Trophoblast cell (in vitro differentiated cells and primary cell): ENCODE measurements around the gene APOF.

Source experiments
- DNase-seq, 2 donors: peaks; one replicate each; pipeline ENCODE4 v3.0.0-alpha.2; 2016
- H2AFZ ChIP-seq: 2 replicates; pipeline ENCODE4 v1.6.1; 2013; ENCODE audit warnings: low read length, moderate library complexity, mild to moderate bottlenecking; ENCODE audit not compliant: insufficient read depth, poor library complexity
- H2AK5ac ChIP-seq: 2 replicates; pipeline ENCODE4 v1.6.1; 2013; ENCODE audit warnings: mild to moderate bottlenecking, low read length
- H2BK120ac ChIP-seq: 2 replicates; pipeline ENCODE4 v1.6.1; 2013; ENCODE audit warnings: low read length, mild to moderate bottlenecking, moderate library complexity; ENCODE audit not compliant: insufficient read depth, poor library complexity
- H2BK12ac ChIP-seq: 2 replicates; pipeline ENCODE4 v1.6.1; 2013; ENCODE audit warnings: mild to moderate bottlenecking, low read length, moderate library complexity
- H2BK5ac ChIP-seq: 2 replicates; pipeline ENCODE4 v1.6.1; 2013; ENCODE audit warnings: low read length, low read depth, moderate library complexity, mild to moderate bottlenecking; ENCODE audit not compliant: poor library complexity
- H3K14ac ChIP-seq: 2 replicates; pipeline ENCODE4 v1.6.1; 2013; ENCODE audit warnings: mild to moderate bottlenecking, low read length
- H3K18ac ChIP-seq: 2 replicates; pipeline ENCODE4 v1.6.1; 2013; ENCODE audit warnings: mild to moderate bottlenecking, low read length
- H3K23ac ChIP-seq: 2 replicates; pipeline ENCODE4 v1.6.1; 2013; ENCODE audit warnings: low read length
- H3K27ac ChIP-seq: 2 replicates; pipeline ENCODE4 v1.5.1; 2013; ENCODE audit warnings: low read depth, mild to moderate bottlenecking, inconsistent platforms, low read length, moderate library complexity
- H3K27me3 ChIP-seq: 2 replicates; pipeline ENCODE4 v1.6.1; 2013; ENCODE audit warnings: inconsistent platforms, mild to moderate bottlenecking, low read length, moderate library complexity; ENCODE audit not compliant: insufficient read depth
- H3K36me3 ChIP-seq, 2 experiments: 1 replicate in 1 of 2; 2 replicates in 1 of 2; pipeline ENCODE4 v1.6.1; 2013; ENCODE audit warnings: low read length in 2 of 2, mild to moderate bottlenecking in 2 of 2, moderate library complexity in 1 of 2; ENCODE audit not compliant: insufficient read depth in 2 of 2, control insufficient read depth in 1 of 2
- H3K4ac ChIP-seq: 2 replicates; pipeline ENCODE4 v1.6.1; 2013; ENCODE audit warnings: low read depth, mild to moderate bottlenecking, low read length, moderate library complexity
- H3K4me1 ChIP-seq, 2 experiments: 1 replicate in 1 of 2; 2 replicates in 1 of 2; pipeline ENCODE4 v1.6.1; 2013; ENCODE audit warnings: low read length in 2 of 2, mild to moderate bottlenecking in 2 of 2, moderate library complexity in 1 of 2; ENCODE audit not compliant: insufficient read depth in 2 of 2, control insufficient read depth in 1 of 2
- H3K4me2 ChIP-seq: 2 replicates; pipeline ENCODE4 v1.6.1; 2013; ENCODE audit warnings: inconsistent platforms, mild to moderate bottlenecking, low read length, moderate library complexity
- H3K4me3 ChIP-seq: 2 replicates; pipeline ENCODE4 v1.5.1; 2013; ENCODE audit warnings: mild to moderate bottlenecking, low read depth, low read length, inconsistent platforms
- H3K79me1 ChIP-seq: one replicate; pipeline ENCODE4 v1.6.1; 2013; ENCODE audit warnings: low read length
- H3K79me2 ChIP-seq: 2 replicates; pipeline ENCODE4 v1.6.1; 2013; ENCODE audit warnings: low read length, mild to moderate bottlenecking; ENCODE audit not compliant: control insufficient read depth, insufficient read depth, poor library complexity
- H3K9ac ChIP-seq: 2 replicates; pipeline ENCODE4 v1.6.1; 2013; ENCODE audit warnings: mild to moderate bottlenecking, low read length
- H3K9me3 ChIP-seq: 2 replicates; pipeline ENCODE4 v1.6.1; 2013; ENCODE audit warnings: low read depth, mild to moderate bottlenecking, control low read depth, inconsistent platforms, low read length; ENCODE audit not compliant: insufficient read depth
- H4K12ac ChIP-seq: 2 replicates; pipeline ENCODE4 v1.6.1; 2013; ENCODE audit warnings: low read depth, mild to moderate bottlenecking, low read length, moderate library complexity
- H4K8ac ChIP-seq: 2 replicates; pipeline ENCODE4 v1.6.1; 2013; ENCODE audit warnings: low read depth, mild to moderate bottlenecking, low read length, moderate library complexity
- H4K91ac ChIP-seq: one replicate; pipeline ENCODE4 v1.6.1; 2013; ENCODE audit warnings: low read depth, mild to moderate bottlenecking, low read length, moderate library complexity
- WGBS: extraction: QIAGEN DNeasy Blood & Tissue Kit; methylation state at CpG from one replicate; pipeline ENCODE4 v1.1.7; 2013; ENCODE audit warnings: missing lambda C conversion rate; ENCODE audit not compliant: insufficient read length, insufficient coverage; ENCODE audit errors: extremely low coverage; 5-methylcytosine and 5-hydroxymethylcytosine counted together

Gene APOF

DNA sequence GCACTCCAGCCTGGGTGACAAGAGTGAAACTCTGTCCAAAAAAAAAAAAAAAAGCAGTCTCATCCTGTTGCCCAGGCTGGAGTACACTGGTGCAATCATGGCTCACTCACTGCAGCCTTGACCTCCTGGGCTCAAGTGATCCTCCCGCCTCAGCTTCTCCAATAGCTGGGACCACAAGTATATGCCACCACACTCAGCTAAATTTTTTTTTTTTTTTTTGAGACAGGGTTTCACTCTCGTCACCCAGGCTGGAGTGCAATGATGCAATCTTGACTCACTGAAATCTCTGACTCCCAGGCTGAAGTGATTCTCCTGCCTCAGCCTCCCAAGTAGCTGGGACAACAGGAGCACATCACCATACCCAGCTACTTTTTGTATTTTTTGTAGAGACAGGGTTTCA is 41.6 kb downstream of the APOF start:
- Histone ChIP-seq H3K4me2 (no peak overlapping the region), H4K8ac (no peak overlapping the region), H4K91ac (no peak overlapping the region), H2BK120ac (no peak overlapping the region), H2AFZ (no peak overlapping the region), H3K79me2 (no peaks in the 10 kb centered on the region), H3K4ac (no peak overlapping the region), H2BK12ac (no peak overlapping the region), H3K27me3 (no peaks in the 10 kb centered on the region), H3K9me3 (no peaks in the 10 kb centered on the region), H3K23ac (no peak overlapping the region), H3K18ac (no peak overlapping the region), H2AK5ac (no peak overlapping the region), H2BK5ac (no peak overlapping the region), H3K36me3 (peaks cover 2 to 7% of the 10 kb centered on the region in 2 experiments), H3K4me3 (no peak overlapping the region), H3K9ac (no peak overlapping the region), H3K27ac (no peak overlapping the region), H3K79me1 (peaks cover 1% of the 10 kb centered on the region), H4K12ac (no peak overlapping the region), H3K4me1 (peaks cover 2 to 4% of the 10 kb centered on the region in 2 experiments), H3K14ac (no peak overlapping the region)
- WGBS = no CpG with 5 or more reads among the region's 2 CpGs
- DNase-seq = peak; percentile 32 to 62

DNA sequence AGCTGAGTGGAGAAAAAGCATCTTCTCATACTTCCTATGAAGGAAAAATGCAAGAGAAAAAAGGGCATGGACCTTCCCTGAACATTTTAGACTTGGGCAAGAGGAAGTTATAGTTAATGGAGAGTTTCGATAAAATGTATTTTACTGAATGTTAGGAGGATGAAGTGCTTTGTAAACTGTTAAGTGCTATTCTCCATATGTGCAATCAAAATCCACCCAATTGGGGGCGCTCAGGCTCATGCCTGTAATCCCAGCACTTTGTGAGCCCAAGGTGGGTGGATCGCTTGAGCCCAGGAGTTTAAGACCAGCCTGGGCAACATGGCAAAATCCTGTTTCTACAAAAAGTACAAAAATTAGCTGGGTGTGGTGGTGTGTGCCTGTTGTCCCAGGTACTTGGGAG is 45.0 kb downstream of the APOF start:
- Histone ChIP-seq H2BK120ac (no peak overlapping the region), H2AK5ac (no peak overlapping the region), H3K9me3 (no peaks in the 10 kb centered on the region), H4K91ac (no peak overlapping the region), H3K23ac (no peak overlapping the region), H3K27ac (no peak overlapping the region), H3K4me3 (no peak overlapping the region), H3K4me1 (peaks cover 6 to 8% of the 10 kb centered on the region in 2 experiments), H3K14ac (no peak overlapping the region), H2AFZ (no peak overlapping the region), H3K79me2 (peaks cover 12% of the 10 kb centered on the region), H3K4ac (no peak overlapping the region), H4K12ac (no peak overlapping the region), H4K8ac (no peak overlapping the region), H3K79me1 (peaks cover 9% of the 10 kb centered on the region), H3K18ac (no peak overlapping the region), H3K27me3 (no peaks in the 10 kb centered on the region), H2BK12ac (no peak overlapping the region), H2BK5ac (no peak overlapping the region), H3K4me2 (no peak overlapping the region), H3K9ac (no peak overlapping the region), H3K36me3 (peaks cover 6 to 10% of the 10 kb centered on the region in 2 experiments)
- DNase-seq = no peak
- no CpG with 5 or more reads among the region's 3 CpGs for WGBS

DNA sequence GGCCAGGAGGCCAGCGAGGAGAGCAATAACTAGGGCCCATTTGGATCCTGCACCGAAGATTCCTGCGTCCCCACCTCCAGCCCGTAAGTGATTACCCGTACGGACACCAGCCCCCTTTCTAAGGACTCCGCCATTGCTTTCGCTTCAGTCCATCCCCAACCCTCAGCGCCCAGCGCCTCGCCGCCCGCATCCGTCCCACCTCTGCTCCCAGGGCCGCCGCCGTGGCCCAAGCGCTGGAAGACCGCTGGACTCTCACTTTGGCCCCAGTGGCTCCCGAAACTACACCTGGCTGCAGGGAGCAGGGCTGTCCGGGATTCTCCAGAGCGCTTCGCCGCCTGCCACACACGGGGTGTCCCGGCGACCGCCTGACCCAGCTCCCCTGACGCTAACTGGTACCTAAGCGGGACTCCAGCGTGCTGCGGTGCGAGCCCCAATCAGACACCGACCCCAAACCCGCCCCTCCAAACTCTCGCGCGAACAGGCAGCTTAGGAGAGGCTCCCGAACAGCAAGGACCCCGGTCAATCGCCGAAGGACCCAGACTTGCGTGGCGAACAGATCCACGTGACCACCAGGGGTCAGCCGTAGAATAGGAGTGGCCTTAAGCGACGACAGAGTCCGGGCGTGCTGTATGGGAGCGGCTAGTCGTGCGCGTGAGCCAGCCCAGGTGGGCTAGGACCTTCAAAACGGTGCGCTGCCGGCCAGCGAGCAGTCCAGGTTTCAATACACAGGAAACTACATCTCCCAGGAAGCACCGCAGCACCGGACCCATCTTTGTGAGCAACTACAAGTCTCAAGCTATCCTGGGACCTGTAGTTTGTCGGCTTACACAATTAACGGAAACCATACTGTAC is 46.8 kb downstream of the APOF start, which contains the start of gene CNPY2:
Gene CNPY2 (minus strand): TSS at position 367 of the 852 bp plus-strand sequence. CDS start 771 bp downstream, outside the sequence.
- H2AK5ac ChIP-seq = peak within 1 kb of the TSS; percentile 91
- peak within 1 kb of the TSS; percentile 97 for H3K4me3 ChIP-seq
- peak within 1 kb of the TSS; percentile 92 for H3K4me2 ChIP-seq
- H2BK5ac ChIP-seq = peak within 1 kb of the TSS; percentile 75
- H3K9me3 ChIP-seq = no peaks in the 10 kb centered on the region
- H3K14ac ChIP-seq = peak within 1 kb of the TSS; percentile 95
- peak within 1 kb of the TSS; percentile 83 for H3K27ac ChIP-seq
- H3K4me1 ChIP-seq = peaks cover 6 to 8% of the 10 kb centered on the region in 2 experiments
- peak within 1 kb of the TSS; percentile 71 for H4K12ac ChIP-seq
- WGBS = no CpG with 5 or more reads among the region's 62 CpGs
- H2BK120ac ChIP-seq = peak within 1 kb of the TSS; percentile 73
- H4K8ac ChIP-seq = peak within 1 kb of the TSS; percentile 94
- peak within 1 kb of the TSS; percentile 11 for H2BK12ac ChIP-seq
- peaks cover 12% of the 10 kb centered on the region for H3K79me2 ChIP-seq
- peak within 1 kb of the TSS; percentile 99 for H3K9ac ChIP-seq
- H2AFZ ChIP-seq = peak within 1 kb of the TSS; percentile 80
- no peaks in the 10 kb centered on the region for H3K27me3 ChIP-seq
- H3K23ac ChIP-seq = peak within 1 kb of the TSS; percentile 8
- peak within 1 kb of the TSS; percentile 80 for H4K91ac ChIP-seq
- peak within 1 kb of the TSS; percentile 84 for H3K4ac ChIP-seq
- peak within 1 kb of the TSS; percentile 87 for H3K18ac ChIP-seq
- H3K79me1 ChIP-seq = peaks cover 9% of the 10 kb centered on the region
- DNase-seq = peak; percentile 99
- H3K36me3 ChIP-seq = peaks cover 11 to 19% of the 10 kb centered on the region in 2 experiments

DNA sequence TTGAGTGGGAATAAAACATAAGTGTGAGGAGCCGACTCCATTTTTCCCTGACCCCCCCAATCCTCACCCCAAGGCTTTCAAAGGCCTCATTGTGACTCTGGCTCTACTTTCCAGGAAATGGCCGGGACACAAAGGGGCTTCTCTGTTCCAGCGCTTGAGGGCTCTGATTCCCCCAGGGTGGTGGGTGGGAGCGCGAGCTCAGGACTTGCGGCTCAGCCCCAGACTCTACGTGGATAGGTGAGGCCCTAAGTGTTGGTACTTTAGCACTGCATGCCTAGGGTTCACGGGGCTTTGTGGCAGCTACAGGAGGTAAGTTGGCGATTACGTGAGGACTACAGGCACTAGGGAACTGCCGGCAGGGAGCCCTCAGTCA is 47.4 kb downstream of the APOF start:
- peak overlapping the region; percentile 73 for H2BK120ac ChIP-seq
- H4K12ac ChIP-seq = peak overlapping the region; percentile 71
- no peaks in the 10 kb centered on the region for H3K9me3 ChIP-seq
- no peak overlapping the region for H2BK12ac ChIP-seq
- peak overlapping the region; percentile 83 for H3K27ac ChIP-seq
- H3K9ac ChIP-seq = peak overlapping the region; percentile 99
- peak overlapping the region; percentile 94 for H4K8ac ChIP-seq
- peak overlapping the region; percentile 80 for H4K91ac ChIP-seq
- H3K23ac ChIP-seq = peak overlapping the region; percentile 8
- no peak for DNase-seq
- peaks cover 12% of the 10 kb centered on the region for H3K79me2 ChIP-seq
- H2AK5ac ChIP-seq = peak overlapping the region; percentile 91
- peak overlapping the region; percentile 87 for H3K18ac ChIP-seq
- peaks cover 6 to 8% of the 10 kb centered on the region in 2 experiments for H3K4me1 ChIP-seq
- H3K36me3 ChIP-seq = peaks cover 13 to 25% of the 10 kb centered on the region in 2 experiments
- H3K14ac ChIP-seq = peak overlapping the region; percentile 95
- WGBS = no CpG with 5 or more reads among the region's 11 CpGs
- H3K4me2 ChIP-seq = peak overlapping the region; percentile 92
- H3K27me3 ChIP-seq = no peaks in the 10 kb centered on the region
- peaks cover 9% of the 10 kb centered on the region for H3K79me1 ChIP-seq
- peak overlapping the region; percentile 84 for H3K4ac ChIP-seq
- peak overlapping the region; percentile 97 for H3K4me3 ChIP-seq
- peak overlapping the region; percentile 75 for H2BK5ac ChIP-seq
- peak overlapping the region; percentile 80 for H2AFZ ChIP-seq
